ENCODE measurements around the gene GLRX.

The GLRX gene

GRCh38 chr5:95808686-95809413 lies 13.7 kb downstream of the GLRX start:
- DNase-seq (ENCODE audit: low read depth) = peak; percentile 81

GRCh38 chr5:95808013-95808685 lies 14.4 kb downstream of the GLRX start:
- no peak for DNase-seq (ENCODE audit: low read depth)

- DNase-seq (ENCODE audit: low read depth) = no peak
These were observed 15.8 kb downstream of the GLRX start for GRCh38 chr5:95806687-95807086.

- DNase-seq (ENCODE audit: low read depth) = no peak
These were observed 17.6 kb downstream of the GLRX start for GRCh38 chr5:95804736-95805539.

- DNase-seq (ENCODE audit: low read depth) = no peak
These were observed 19.0 kb downstream of the GLRX start for GRCh38 chr5:95803271-95804148.

- no peak for DNase-seq (ENCODE audit: low read depth)
These were observed 20.6 kb downstream of the GLRX start for GRCh38 chr5:95801961-95802360.

GRCh38 chr5:95801532-95801931 lies 21.0 kb downstream of the GLRX start:
- no peak for DNase-seq (ENCODE audit: low read depth)

GRCh38 chr5:95800553-95800952 lies 22.0 kb downstream of the GLRX start:
- no peak for DNase-seq (ENCODE audit: low read depth)

GRCh38 chr5:95799191-95799835 lies 23.2 kb downstream of the GLRX start:
- DNase-seq (ENCODE audit: low read depth) = no peak

GRCh38 chr5:95798545-95798944 lies 24.0 kb downstream of the GLRX start:
- DNase-seq (ENCODE audit: low read depth) = no peak

- DNase-seq (ENCODE audit: low read depth) = no peak
These were observed 24.5 kb downstream of the GLRX start for GRCh38 chr5:95798048-95798447.

- DNase-seq (ENCODE audit: low read depth) = no peak
These were observed 25.2 kb downstream of the GLRX start for GRCh38 chr5:95797301-95797700.

GRCh38 chr5:95794070-95794516 lies 28.4 kb downstream of the GLRX start:
- no peak for DNase-seq (ENCODE audit: low read depth)

- no peak for DNase-seq (ENCODE audit: low read depth)
These were observed 30.8 kb downstream of the GLRX start for GRCh38 chr5:95791751-95792150.

- no peak for DNase-seq (ENCODE audit: low read depth)
These were observed 34.0 kb downstream of the GLRX start for GRCh38 chr5:95788493-95788892.

GRCh38 chr5:95786821-95787418 lies 35.6 kb downstream of the GLRX start:
- no peak for DNase-seq (ENCODE audit: low read depth)

GRCh38 chr5:95784514-95785302 lies 37.8 kb downstream of the GLRX start:
- no peak for DNase-seq (ENCODE audit: low read depth)

GRCh38 chr5:95783661-95784060 lies 38.9 kb downstream of the GLRX start:
- no peak for DNase-seq (ENCODE audit: low read depth)

GRCh38 chr5:95782181-95782580 lies 40.3 kb downstream of the GLRX start:
- DNase-seq (ENCODE audit: low read depth) = no peak

GRCh38 chr5:95781101-95781583 lies 41.4 kb downstream of the GLRX start:
- peak; percentile 40 for DNase-seq (ENCODE audit: low read depth)

Data from T-helper 22 cell (primary cell).